Endothelial cell of umbilical vein (primary cell): ENCODE results near the gene CD1E.

ENCODE experiments used
- CTCF ChIP-seq, 2 donors: IDR thresholded peaks; 1 replicate in 1 of 2; 2 replicates in 1 of 2; pipeline ENCODE4 v1.5.1; 2011; ENCODE audit warnings: low read length in 2 of 2, mild to moderate bottlenecking in 2 of 2, moderate library complexity in 2 of 2, control low read depth in 1 of 2, inconsistent platforms in 1 of 2, low read depth in 1 of 2; ENCODE audit not compliant: insufficient read depth in 1 of 2; ENCODE audit errors: extremely low read depth in 1 of 2
- JUN ChIP-seq: IDR thresholded peaks from 2 replicates; pipeline ENCODE4 v1.6.1; 2011; ENCODE audit warnings: borderline replicate concordance, low read depth; ENCODE audit not compliant: insufficient read length, insufficient read depth
- POLR2AphosphoS5 ChIP-seq: IDR thresholded peaks from 2 replicates; pipeline ENCODE4 v1.6.1; 2012; ENCODE audit warnings: low read depth, mild to moderate bottlenecking, control low read depth, low read length, moderate library complexity; ENCODE audit not compliant: insufficient read depth

DNA sequence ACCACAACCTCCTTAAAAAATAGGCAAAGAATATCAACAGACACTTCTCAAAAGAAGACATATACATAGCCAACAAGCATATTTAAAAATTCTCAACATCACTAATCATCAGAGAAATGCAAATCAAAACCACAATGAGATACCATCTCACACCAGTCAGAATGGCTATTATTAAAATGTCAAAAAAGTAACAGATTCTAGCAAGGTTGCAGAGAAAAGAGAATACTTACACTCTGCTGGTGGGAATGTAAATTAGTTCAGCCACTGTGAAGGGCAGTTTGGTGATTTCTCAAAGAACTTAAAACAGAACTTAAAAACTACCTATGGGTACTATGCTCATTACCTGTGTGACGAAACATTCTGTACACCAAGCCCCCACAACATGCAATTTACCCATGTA, 43.1 kb upstream of the CD1E start:
- TF ChIP-seq CTCF (IDR thresholded peaks at IDR 0.05; ENCODE audit: extremely low read depth in 1 of 2, insufficient read depth in 1 of 2, low read depth in 1 of 2, low read length in 2 of 2) = no peak
- TF ChIP-seq JUN = no peak
- TF ChIP-seq POLR2AphosphoS5 = no peak
